Measurements from ENCODE around the gene RPRD1B.

Gene RPRD1B

GRCh38 chr20:38033330-38034107 lies at the start of gene RPRD1B, which contains the start of gene TTI1:
Gene RPRD1B, plus strand, starts transcription at chr20:38033746. Its CDS starts 202 bp downstream, at chr20:38033948.
Gene TTI1, minus strand, starts transcription at chr20:38033456. Its CDS starts 19,640 bp downstream, at chr20:38013816.
- peak; percentile 90 for DNase-seq

DNA sequence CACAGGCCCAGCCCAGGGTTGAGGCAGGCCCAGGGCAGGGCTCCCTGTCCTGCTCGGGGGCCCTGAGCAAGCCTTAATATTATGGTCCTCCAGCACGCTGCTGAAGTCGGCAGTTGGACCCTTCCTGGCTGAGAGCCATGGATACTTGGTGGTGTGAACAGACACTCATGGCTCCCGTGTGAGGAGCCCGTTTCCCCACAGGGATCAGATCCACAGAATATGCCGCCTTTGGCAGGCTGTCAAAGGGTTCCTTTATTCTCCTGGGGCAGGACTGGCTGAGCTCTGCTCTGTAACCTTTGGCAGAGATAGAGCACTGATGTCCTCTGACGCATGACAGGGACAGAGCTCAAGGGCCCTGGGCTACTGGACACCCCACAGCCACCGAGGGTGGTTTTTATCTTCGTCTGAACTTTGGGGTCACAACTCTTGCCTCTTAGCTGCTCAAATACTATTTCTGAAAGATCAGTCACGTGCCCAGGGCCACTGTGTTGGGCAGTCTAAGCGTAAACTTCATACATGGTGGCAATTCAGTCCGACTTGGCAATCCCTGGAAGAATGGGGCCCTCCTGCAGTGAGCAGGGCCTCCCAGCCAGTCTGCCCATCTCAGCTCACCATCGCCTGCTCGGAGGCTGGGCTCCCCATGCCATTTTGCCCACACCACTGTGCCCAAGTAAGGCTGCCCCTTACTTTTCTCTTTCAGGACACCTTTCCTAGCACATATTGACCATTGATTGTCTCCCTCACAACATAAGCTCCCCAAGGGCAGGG lies 49.3 kb upstream of the RPRD1B start:
- DNase-seq, result no peak

- DNase-seq, result no peak
Measured at GRCh38 chr20:37986044-37986858, 47.3 kb upstream of the RPRD1B start.

GRCh38 chr20:37986873-37987601 lies 46.5 kb upstream of the RPRD1B start:
- no peak for DNase-seq

DNA sequence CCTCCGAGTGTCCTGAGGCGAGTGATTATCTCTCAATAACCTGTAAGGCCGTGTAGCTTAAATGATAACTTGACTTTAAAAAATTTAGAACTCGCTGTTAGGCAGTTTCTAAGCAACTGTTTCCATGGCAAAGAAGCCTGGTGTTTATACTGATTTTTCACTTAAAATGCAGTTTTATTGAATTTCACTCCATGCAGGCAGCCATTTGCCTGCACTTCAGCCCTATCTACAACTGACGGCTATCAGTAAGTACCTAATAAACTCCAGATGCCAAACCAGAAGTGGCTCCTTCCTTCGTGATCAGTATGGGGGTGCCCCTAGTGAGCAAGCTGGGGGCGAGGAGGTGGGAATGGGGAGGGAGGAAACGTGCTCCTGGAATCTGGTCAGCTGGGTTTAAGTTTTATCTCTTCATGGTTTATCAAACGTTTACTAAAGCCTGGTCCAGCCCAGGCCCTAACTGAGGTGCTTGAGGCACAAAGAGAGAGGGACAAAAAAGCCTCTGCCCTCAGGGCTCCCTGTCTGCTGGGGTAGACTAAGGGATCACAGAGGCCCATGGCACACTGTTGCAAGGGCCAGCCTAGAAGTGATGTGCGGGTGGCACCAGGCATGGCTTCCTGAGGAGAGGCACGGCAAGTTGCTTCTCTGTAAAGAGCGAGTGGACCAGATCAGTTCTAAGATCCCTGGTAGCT lies 45.8 kb upstream of the RPRD1B start:
- DNase-seq, result no peak

DNA sequence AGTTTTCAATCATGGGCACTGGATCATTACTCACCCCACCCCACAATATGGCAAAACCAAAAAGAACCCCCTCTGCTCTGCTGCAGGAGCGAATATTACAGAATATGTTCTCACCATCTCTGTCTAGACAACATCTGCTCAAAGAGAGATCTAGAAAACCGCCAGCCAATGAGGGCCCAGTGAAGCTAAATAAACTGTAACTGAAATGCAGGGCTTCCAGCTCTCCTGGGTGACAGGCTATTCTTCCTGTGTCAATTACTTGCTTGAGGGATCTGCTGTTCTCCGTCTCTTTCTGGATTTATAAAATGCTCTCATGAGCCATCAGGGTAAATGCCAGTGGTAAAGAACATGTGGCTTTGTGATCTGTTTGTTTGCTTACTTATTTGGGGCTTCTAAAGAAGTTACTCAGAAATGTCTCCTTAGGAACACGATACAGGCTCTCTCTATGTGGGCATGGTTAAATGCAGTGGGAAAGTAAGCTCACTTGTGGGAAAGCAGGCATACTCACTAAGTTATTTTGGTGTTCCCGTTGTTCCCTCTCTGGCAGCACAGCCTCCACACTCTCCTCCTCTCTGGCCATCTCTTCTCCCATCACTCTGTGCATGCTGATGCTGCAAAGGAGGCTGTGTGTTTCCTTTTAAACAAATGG lies 45.1 kb upstream of the RPRD1B start:
- no peak for DNase-seq

GRCh38 chr20:37989601-37990295 lies 43.8 kb upstream of the RPRD1B start:
- no peak for DNase-seq

- DNase-seq, result peak; percentile 76
Measured at GRCh38 chr20:37990571-37991151, 42.9 kb upstream of the RPRD1B start.

GRCh38 chr20:37991157-37991866 lies 42.2 kb upstream of the RPRD1B start:
- DNase-seq, result no peak

GRCh38 chr20:37991908-37992307 lies 41.6 kb upstream of the RPRD1B start:
- DNase-seq, result no peak

DNA sequence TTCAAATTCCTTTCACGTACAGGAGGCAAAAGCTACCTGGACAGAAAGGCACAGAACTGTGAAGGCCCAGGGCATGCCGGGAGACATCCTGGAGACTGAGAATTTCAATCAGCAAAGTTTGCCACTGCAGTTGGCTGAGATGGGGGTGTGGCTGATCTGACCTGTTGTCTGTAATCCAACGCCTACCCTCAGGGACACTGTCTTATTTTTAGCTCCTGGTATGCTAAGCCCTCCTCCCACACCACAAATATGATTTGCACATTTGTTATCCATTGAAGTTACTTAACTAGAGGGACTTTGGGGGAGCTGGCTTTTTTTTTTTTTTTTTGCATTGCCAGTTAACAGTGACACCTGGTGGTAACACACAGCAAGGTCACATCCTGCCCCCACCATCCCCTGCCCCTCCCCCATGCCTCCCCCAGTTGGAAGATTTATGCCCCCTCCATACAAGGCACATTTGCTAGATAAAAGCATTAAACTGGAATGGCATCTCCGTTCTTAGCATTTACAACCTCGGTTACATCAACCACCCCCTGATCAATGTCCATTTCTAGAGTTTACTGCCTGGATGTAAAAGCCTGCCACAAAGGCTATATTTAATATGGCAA lies 40.6 kb upstream of the RPRD1B start:
- no peak for DNase-seq

DNA sequence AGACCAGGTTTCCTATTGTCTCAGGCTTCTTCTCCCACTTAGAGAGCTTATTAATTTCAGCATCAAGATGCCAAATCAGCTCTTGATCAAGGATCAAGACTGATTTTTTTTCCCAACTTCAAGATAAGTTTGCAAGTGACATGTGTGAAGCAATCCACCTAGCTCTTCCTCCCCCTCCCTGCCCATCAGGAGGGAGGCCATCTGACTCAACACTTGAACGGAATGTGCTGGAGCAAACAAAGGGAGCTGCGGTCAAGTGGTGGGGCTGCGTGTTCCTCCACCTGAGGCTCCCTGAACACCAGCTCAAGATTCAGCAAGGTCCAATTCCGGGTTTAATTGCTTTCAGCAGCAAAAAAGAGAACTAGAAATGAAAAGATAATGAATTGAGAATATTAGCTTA lies 39.0 kb upstream of the RPRD1B start:
- no peak for DNase-seq

GRCh38 chr20:37995856-37996605 lies 37.5 kb upstream of the RPRD1B start:
- DNase-seq, result no peak

DNA sequence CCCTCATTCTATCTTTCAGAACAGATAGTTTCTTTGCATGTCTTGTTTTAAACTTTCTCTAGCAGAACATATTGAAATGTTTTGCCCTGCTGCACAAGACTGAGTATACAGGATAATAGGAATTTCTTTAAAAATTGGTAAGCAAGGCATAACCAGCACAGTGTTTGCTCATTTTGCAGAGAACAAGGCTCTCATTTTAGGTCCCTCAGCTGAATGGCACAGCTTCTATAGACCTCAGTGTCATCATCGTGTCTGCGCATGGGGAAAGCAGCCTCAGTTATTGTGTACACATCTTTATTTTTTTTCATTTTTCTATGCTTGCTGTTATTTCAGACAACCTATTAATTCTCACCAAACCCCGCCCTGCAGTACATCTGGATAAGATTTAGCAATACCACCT lies 36.0 kb upstream of the RPRD1B start:
- DNase-seq, result no peak

DNA sequence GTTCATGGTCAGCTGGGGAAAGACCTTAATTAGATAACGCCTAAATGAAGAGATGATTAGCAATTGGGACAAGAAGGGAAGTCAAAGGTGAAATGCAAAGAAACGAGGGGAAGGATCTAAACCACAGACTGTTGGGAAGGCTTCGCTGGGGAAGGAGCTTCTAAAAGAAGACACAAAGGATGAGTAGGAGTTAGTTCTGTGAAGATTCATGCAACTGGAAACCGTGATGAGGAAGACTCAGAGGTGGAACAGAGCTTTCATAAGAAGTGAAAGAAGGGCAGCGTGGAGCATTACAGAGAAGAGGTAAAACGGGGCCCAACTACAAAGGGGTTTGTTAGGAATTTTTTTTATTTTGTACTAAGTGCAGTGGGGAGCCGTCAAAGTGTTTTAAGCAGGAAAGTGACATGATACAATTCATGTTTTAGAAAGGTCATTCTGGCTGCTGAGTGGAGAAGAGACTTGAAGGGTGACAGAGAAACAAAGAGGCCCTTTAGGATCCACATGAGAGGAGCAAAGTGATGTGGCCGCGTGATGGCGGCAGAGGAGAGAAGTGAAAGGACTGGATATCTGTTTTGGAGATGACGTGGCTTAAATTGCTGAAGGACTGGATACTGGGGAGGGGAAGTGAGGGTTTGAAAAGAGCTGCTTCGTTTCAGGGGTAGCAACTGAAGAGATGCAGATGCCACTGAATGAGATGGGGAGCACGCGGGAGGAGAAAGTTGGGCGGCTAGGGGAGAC lies 33.9 kb upstream of the RPRD1B start:
- DNase-seq, result no peak

- DNase-seq, result no peak
Measured at GRCh38 chr20:38000293-38000692, 33.3 kb upstream of the RPRD1B start.

DNA sequence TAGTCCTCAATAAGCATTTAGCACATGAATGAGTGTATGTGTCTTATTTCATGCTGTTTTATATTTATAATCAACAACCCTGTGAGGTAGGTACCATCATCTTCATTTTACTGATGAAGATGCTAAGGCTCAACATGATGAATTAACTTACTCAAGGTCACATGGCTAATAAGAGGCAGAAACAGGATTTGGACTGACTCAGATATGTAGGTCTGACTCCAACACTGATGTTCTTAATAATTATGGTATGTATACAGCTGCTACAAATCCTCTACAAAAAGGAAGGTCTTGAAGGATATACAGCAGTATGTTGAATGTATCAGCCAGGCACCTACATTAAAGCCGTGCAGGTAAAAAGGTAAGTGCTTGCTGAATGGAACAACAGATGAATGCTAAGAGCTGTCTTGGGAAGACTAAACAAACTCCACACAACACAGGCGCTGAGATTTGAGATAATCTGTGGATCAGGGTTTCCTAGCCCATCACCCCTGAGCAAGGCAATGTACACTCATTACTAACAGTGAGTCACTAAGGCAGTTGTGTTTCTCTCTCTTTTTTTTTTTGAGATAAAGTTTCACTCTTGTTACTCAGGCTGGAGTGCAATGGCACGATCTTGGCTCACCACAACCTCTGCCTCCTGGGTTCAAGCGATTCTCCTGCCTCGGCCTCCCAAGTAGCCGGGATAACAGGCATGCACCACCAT lies 32.2 kb upstream of the RPRD1B start:
- peak; percentile 33 for DNase-seq
